Limb (tissue), 2 donors: Measurements from ENCODE around the gene OLA1.
"Not testable (repeated sequence)": the region's sequence is repeated elsewhere in the genome, so short reads cannot be mapped to it uniquely, and the experiment has no call there.

Source experiments
- DNase-seq, 2 donors: peaks; one replicate each; pipeline ENCODE4 v3.0.0-alpha.2; 2016; ENCODE audit errors: extremely low spot score in 2 of 2

Gene OLA1

GRCh38 chr2:174248187-174248997, at the start of gene OLA1:
Gene OLA1 (minus strand): TSS chr2:174248532. CDS start chr2:174246815, 1,717 bp downstream.
- DNase-seq: peak; percentile 95 to 98

GRCh38 chr2:174292908-174293307, 44.6 kb upstream of the OLA1 start:
- DNase-seq: no peak

GRCh38 chr2:174286172-174286571, 37.8 kb upstream of the OLA1 start:
- DNase-seq: no peak

- no peak for DNase-seq
Measured at GRCh38 chr2:174282441-174282840, 34.1 kb upstream of the OLA1 start.

- no peak for DNase-seq
Measured at GRCh38 chr2:174281736-174282135, 33.4 kb upstream of the OLA1 start.

GRCh38 chr2:174280596-174280995, 32.3 kb upstream of the OLA1 start:
- no peak for DNase-seq

- DNase-seq: not testable (repeated sequence)
Measured at GRCh38 chr2:174270263-174270662, 21.9 kb upstream of the OLA1 start.

GRCh38 chr2:174266288-174266687, 18.0 kb upstream of the OLA1 start:
- DNase-seq: no peak

GRCh38 chr2:174263997-174264396, 15.7 kb upstream of the OLA1 start:
- DNase-seq: no peak

GRCh38 chr2:174259981-174260380, 11.6 kb upstream of the OLA1 start:
- DNase-seq: peak in 1 of 2 donors; percentile 13

GRCh38 chr2:174254267-174254666, 5.9 kb upstream of the OLA1 start:
- no peak for DNase-seq

- no peak for DNase-seq
Measured at GRCh38 chr2:174248998-174249592, 763 bp upstream of the OLA1 start.

- DNase-seq: peak in 1 of 2 donors; percentile 5
Measured at GRCh38 chr2:174247474-174248186, 702 bp downstream of the OLA1 start.

- DNase-seq: no peak
Measured at GRCh38 chr2:174246944-174247381, 1.4 kb downstream of the OLA1 start.

- not testable (repeated sequence) for DNase-seq
Measured at GRCh38 chr2:174245628-174246027, 2.7 kb downstream of the OLA1 start.

GRCh38 chr2:174245065-174245464, 3.3 kb downstream of the OLA1 start:
- no peak for DNase-seq

GRCh38 chr2:174243812-174244211, 4.5 kb downstream of the OLA1 start:
- no peak for DNase-seq

GRCh38 chr2:174240097-174240496, 8.2 kb downstream of the OLA1 start:
- no peak for DNase-seq

GRCh38 chr2:174236429-174236828, 11.9 kb downstream of the OLA1 start:
- no peak for DNase-seq

- no peak for DNase-seq
Measured at GRCh38 chr2:174235680-174236079, 12.7 kb downstream of the OLA1 start.

- DNase-seq: no peak
Measured at GRCh38 chr2:174233771-174234275, 14.5 kb downstream of the OLA1 start.

- no peak for DNase-seq
Measured at GRCh38 chr2:174227748-174228147, 20.6 kb downstream of the OLA1 start.
